GM20000 (cell line): ENCODE results near the gene MID1.

Experiments used
- DNase-seq: peaks from one replicate; pipeline ENCODE4 v3.0.0; 2012; ENCODE audit warnings: low spot score
- TF ChIP-seq, protein P1 (sequence below): IDR thresholded peaks from 2 replicates; pipeline ENCODE4 v1.5.1; 2012; ENCODE audit warnings: mild to moderate bottlenecking, control low read depth; ENCODE audit errors: extremely low read depth, missing control alignments

The MID1 gene

DNA sequence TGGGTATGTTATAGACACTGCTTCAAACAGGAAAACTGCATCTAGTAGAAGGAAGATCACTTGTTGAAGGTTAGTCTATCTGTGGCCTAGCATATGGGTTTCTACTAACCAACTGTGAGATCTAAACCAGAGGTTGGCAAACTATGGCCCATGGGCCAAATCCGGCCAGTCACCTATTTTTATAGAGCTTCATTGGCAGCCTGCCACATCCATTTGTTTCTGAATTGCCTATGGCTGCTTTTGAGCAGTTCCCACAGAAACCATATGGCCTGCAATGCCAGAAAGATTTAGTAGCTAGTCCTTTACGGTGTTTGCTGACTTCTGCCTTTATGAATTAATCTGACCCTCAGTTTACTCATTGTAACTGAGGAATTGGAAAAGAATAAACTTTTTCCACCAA, 71.1 kb downstream of the MID1 start:
- no peak for DNase-seq

GRCh38 chrX:10548688-10549087, 71.7 kb downstream of the MID1 start:
- TF ChIP-seq, protein P1, sequence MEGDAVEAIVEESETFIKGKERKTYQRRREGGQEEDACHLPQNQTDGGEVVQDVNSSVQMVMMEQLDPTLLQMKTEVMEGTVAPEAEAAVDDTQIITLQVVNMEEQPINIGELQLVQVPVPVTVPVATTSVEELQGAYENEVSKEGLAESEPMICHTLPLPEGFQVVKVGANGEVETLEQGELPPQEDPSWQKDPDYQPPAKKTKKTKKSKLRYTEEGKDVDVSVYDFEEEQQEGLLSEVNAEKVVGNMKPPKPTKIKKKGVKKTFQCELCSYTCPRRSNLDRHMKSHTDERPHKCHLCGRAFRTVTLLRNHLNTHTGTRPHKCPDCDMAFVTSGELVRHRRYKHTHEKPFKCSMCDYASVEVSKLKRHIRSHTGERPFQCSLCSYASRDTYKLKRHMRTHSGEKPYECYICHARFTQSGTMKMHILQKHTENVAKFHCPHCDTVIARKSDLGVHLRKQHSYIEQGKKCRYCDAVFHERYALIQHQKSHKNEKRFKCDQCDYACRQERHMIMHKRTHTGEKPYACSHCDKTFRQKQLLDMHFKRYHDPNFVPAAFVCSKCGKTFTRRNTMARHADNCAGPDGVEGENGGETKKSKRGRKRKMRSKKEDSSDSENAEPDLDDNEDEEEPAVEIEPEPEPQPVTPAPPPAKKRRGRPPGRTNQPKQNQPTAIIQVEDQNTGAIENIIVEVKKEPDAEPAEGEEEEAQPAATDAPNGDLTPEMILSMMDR: no peak
- no peak for DNase-seq

More for the DNA sequence above, 71.1 kb downstream of the MID1 start:
- TF ChIP-seq, protein P1: no peak

- DNase-seq: no peak
- TF ChIP-seq, protein P1: no peak
These were observed 74.5 kb downstream of the MID1 start for GRCh38 chrX:10545882-10546281.

DNA sequence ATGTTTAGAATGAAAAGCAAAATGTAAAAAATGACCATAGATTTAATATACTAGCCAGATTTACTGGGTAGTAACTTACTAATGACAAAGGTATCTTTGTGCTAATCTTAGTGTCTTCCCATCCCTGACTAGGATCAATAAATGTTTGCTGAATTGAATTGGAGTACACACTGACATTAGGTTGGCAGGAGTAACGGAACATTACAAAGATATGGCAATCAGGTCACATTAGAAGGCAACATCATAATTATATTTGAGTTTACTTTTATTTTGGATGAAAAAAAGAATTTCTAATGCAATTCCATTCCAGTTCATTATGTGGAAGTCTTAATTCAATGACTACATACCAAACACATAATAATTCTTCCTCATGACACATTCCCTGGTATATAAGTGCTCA, 77.8 kb downstream of the MID1 start:
- TF ChIP-seq, protein P1: no peak
- DNase-seq: no peak

GRCh38 chrX:10538831-10539230, 81.6 kb downstream of the MID1 start:
- TF ChIP-seq, protein P1: no peak
- DNase-seq: no peak

DNA sequence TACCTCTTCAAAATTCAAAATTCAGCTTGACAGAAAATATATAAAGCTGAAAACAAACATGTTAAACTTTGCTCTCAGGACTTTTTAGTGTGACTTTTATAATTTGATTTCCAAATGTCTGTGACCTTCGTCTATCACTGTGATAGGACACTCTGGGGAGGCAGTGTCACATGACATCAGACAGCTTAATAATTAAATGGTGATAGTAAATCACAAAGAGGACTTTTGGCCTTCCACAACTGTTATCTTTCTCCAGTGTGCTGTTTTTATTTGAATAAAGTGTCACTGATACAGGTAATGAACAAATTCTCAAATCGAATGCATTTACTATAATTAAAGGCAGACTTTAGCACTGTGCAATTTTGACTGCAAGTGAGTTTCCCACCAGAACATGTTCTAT, 83.1 kb downstream of the MID1 start:
- no peak for DNase-seq
- TF ChIP-seq, protein P1: no peak

GRCh38 chrX:10536744-10537143, 83.6 kb downstream of the MID1 start:
- TF ChIP-seq, protein P1: no peak
- DNase-seq: no peak
